H9 (cell line): Measurements from ENCODE around the gene TMEM129. TPM values are rescaled to one million over a fixed set of nuclear protein-coding genes. Genes with fewer than 3 reads are reported as not detected.

ENCODE experiments used
- DNase-seq: peaks from one replicate; pipeline ENCODE4 v3.0.0-alpha.2; 2017
- H2AFZ ChIP-seq: one replicate; pipeline ENCODE4 v1.6.1; 2013; ENCODE audit warnings: mild to moderate bottlenecking, low read length, control low read depth, moderate library complexity
- H2AK5ac ChIP-seq: 2 replicates; pipeline ENCODE4 v1.6.1; 2013; ENCODE audit warnings: low read length, control low read depth, mixed read lengths; ENCODE audit not compliant: insufficient read length
- H2BK120ac ChIP-seq: one replicate; pipeline ENCODE4 v1.6.1; 2013; ENCODE audit warnings: low read depth, mild to moderate bottlenecking, low read length, control low read depth, inconsistent platforms; ENCODE audit not compliant: poor library complexity, severe bottlenecking
- H2BK12ac ChIP-seq: 2 replicates; pipeline ENCODE4 v1.6.1; 2013; ENCODE audit warnings: low read length, control low read depth, mixed read lengths, low read depth; ENCODE audit not compliant: insufficient read length
- H2BK15ac ChIP-seq: 2 replicates; pipeline ENCODE4 v1.6.1; 2013; ENCODE audit warnings: low read depth, low read length, control low read depth
- H2BK20ac ChIP-seq: one replicate; pipeline ENCODE4 v1.6.1; 2013; ENCODE audit warnings: low read depth, mild to moderate bottlenecking, low read length, control low read depth, inconsistent platforms; ENCODE audit not compliant: poor library complexity, severe bottlenecking
- H2BK5ac ChIP-seq: 2 replicates; pipeline ENCODE4 v1.6.1; 2013; ENCODE audit warnings: low read length, control low read depth, mixed read lengths; ENCODE audit not compliant: insufficient read length
- H3K14ac ChIP-seq: 2 replicates; pipeline ENCODE4 v1.6.1; 2013; ENCODE audit warnings: low read length, control low read depth; ENCODE audit not compliant: insufficient read depth
- H3K18ac ChIP-seq: 2 replicates; pipeline ENCODE4 v1.6.1; 2013; ENCODE audit warnings: low read depth, mild to moderate bottlenecking, mixed read lengths, low read length, control low read depth; ENCODE audit not compliant: insufficient read length
- H3K23ac ChIP-seq: 2 replicates; pipeline ENCODE4 v1.6.1; 2013; ENCODE audit warnings: low read length, control low read depth, mixed read lengths, low read depth; ENCODE audit not compliant: insufficient read length
- H3K23me2 ChIP-seq: 2 replicates; pipeline ENCODE4 v1.6.1; 2013; ENCODE audit warnings: low read depth, mild to moderate bottlenecking, mixed read lengths, low read length, control low read depth; ENCODE audit not compliant: insufficient read length, poor library complexity, severe bottlenecking
- H3K27ac ChIP-seq: 2 replicates; pipeline ENCODE4 v1.5.1; 2013; ENCODE audit warnings: low read length, control low read depth, mixed read lengths, low read depth; ENCODE audit not compliant: insufficient read length
- H3K27me3 ChIP-seq: 2 replicates; pipeline ENCODE4 v1.6.1; 2013; ENCODE audit warnings: low read length, control low read depth, inconsistent platforms; ENCODE audit not compliant: insufficient read depth
- H3K4ac ChIP-seq: 2 replicates; pipeline ENCODE4 v1.6.1; 2013; ENCODE audit warnings: low read depth, mild to moderate bottlenecking, control low read depth, inconsistent platforms, low read length, moderate library complexity
- H3K4me1 ChIP-seq: 2 replicates; pipeline ENCODE4 v1.6.1; 2013; ENCODE audit warnings: low read length, control low read depth, inconsistent platforms; ENCODE audit not compliant: insufficient read depth
- H3K4me2 ChIP-seq: 2 replicates; pipeline ENCODE4 v1.6.1; 2013; ENCODE audit warnings: low read length, control low read depth, mixed read lengths; ENCODE audit not compliant: insufficient read length, insufficient read depth
- H3K56ac ChIP-seq: 2 replicates; pipeline ENCODE4 v1.6.1; 2013; ENCODE audit warnings: low read depth, mild to moderate bottlenecking, mixed read lengths, low read length, control low read depth; ENCODE audit not compliant: insufficient read length
- H3K79me1 ChIP-seq: 2 replicates; pipeline ENCODE4 v1.6.1; 2013; ENCODE audit warnings: low read depth, mild to moderate bottlenecking, moderate library complexity, low read length, control low read depth, inconsistent platforms; ENCODE audit not compliant: insufficient read depth, poor library complexity, severe bottlenecking
- H3K79me2 ChIP-seq: 2 replicates; pipeline ENCODE4 v1.6.1; 2013; ENCODE audit warnings: low read length, control low read depth, inconsistent platforms; ENCODE audit not compliant: insufficient read depth
- H3K9ac ChIP-seq: 2 replicates; pipeline ENCODE4 v1.6.1; 2013; ENCODE audit warnings: low read length, control low read depth, mixed read lengths; ENCODE audit not compliant: insufficient read length; ENCODE audit errors: extremely low read depth
- H3K9me3 ChIP-seq: one replicate; pipeline ENCODE4 v1.6.1; 2013; ENCODE audit warnings: low read depth, low read length, inconsistent platforms; ENCODE audit not compliant: control insufficient read depth
- H3T11ph ChIP-seq: one replicate; pipeline ENCODE4 v1.6.1; 2013; ENCODE audit warnings: mild to moderate bottlenecking, low read length, control low read depth, inconsistent platforms
- H4K20me1 ChIP-seq: one replicate; pipeline ENCODE4 v1.6.1; 2013; ENCODE audit not compliant: control insufficient read depth, insufficient read length, insufficient read depth
- H4K5ac ChIP-seq: 2 replicates; pipeline ENCODE4 v1.6.1; 2013; ENCODE audit warnings: low read depth, mild to moderate bottlenecking, mixed read lengths, low read length, control low read depth; ENCODE audit not compliant: insufficient read length
- H4K8ac ChIP-seq: replicated peaks from 2 replicates; pipeline ENCODE4 v1.6.1; 2013; ENCODE audit warnings: low read length, control low read depth, mixed read lengths, low read depth; ENCODE audit not compliant: insufficient read length
- H4K91ac ChIP-seq: 2 replicates; pipeline ENCODE4 v1.6.1; 2013; ENCODE audit warnings: low read depth, mild to moderate bottlenecking, moderate library complexity, mixed read lengths, low read length, control low read depth; ENCODE audit not compliant: insufficient read length
- H3K27ac Mint-ChIP-seq, 3 experiments: 2 replicates in 2 of 3; 3 replicates in 1 of 3; pipeline ENCODE4 v1.8.0; 2020 to 2021; ENCODE audit warnings: mixed read lengths in 3 of 3, mild to moderate bottlenecking in 1 of 3, moderate library complexity in 1 of 3
- H3K27me3 Mint-ChIP-seq: 2 replicates; pipeline ENCODE4 v1.8.0; 2021; ENCODE audit warnings: low read depth, mild to moderate bottlenecking, moderate library complexity, mixed read lengths
- H3K36me3 Mint-ChIP-seq, 3 experiments: 2 replicates in 2 of 3; 3 replicates in 1 of 3; pipeline ENCODE4 v1.8.0; 2020 to 2021; ENCODE audit warnings: low read depth in 3 of 3, mixed read lengths in 3 of 3; ENCODE audit not compliant: insufficient read depth in 1 of 3
- H3K4me1 Mint-ChIP-seq, 2 experiments: 2 replicates each; pipeline ENCODE4 v1.8.0; 2020; ENCODE audit warnings: mixed read lengths in 2 of 2
- H3K4me3 Mint-ChIP-seq, 2 experiments: 2 replicates in 1 of 2; 3 replicates in 1 of 2; pipeline ENCODE4 v1.8.0; 2020 to 2021; ENCODE audit warnings: mild to moderate bottlenecking in 2 of 2, mixed read lengths in 2 of 2, moderate library complexity in 1 of 2
- H3K9me3 Mint-ChIP-seq, 2 experiments: 2 replicates in 1 of 2; 3 replicates in 1 of 2; pipeline ENCODE4 v1.8.0; 2020; ENCODE audit warnings: mild to moderate bottlenecking in 2 of 2, mixed read lengths in 2 of 2, moderate library complexity in 1 of 2
- CTCF ChIP-seq: fragments of 200-600 bp; sonication (generic); conservative IDR thresholded peaks from 3 replicates; pipeline ENCODE4 v1.8.0; 2021; ENCODE audit warnings: antibody characterized with exemption, mild to moderate bottlenecking
- WGBS: extraction: QIAGEN DNeasy Blood & Tissue Kit; methylation state at CpG from one replicate; pipeline ENCODE4 v1.1.7; 2013; ENCODE audit warnings: missing lambda C conversion rate, low lambda C conversion rate, mixed read lengths; ENCODE audit not compliant: insufficient read length; ENCODE audit errors: extremely low coverage; 5-methylcytosine and 5-hydroxymethylcytosine counted together
- total RNA-seq: library from RNA; stranded (reverse); gene quantifications from 2 replicates; pipeline ENCODE4 v1.2.1, GENCODE V29; 2021

TMEM129 gene
- total RNA-seq, 1 experiment from 2014 or later = 27.3 TPM

GRCh38 chr4:1669850-1670249 lies 51.3 kb downstream of the TMEM129 start:
- Histone ChIP-seq H4K91ac (no peak overlapping the region), H3T11ph (no peak overlapping the region), H3K79me1 (no peaks in the 10 kb centered on the region), H3K27me3 (no peaks in the 10 kb centered on the region), H4K8ac (no peak overlapping the region), H3K9me3 (no peaks in the 10 kb centered on the region), H4K20me1 (no peaks in the 10 kb centered on the region), H3K9ac (no peak overlapping the region), H2BK12ac (no peak overlapping the region), H2BK120ac (no peak overlapping the region), H3K23me2 (no peaks in the 10 kb centered on the region), H2BK20ac (no peak overlapping the region), H3K27ac (no peak overlapping the region), H3K18ac (no peak overlapping the region), H2BK5ac (no peak overlapping the region), H4K5ac (no peak overlapping the region), H3K4me2 (no peak overlapping the region), H3K79me2 (no peaks in the 10 kb centered on the region), H3K56ac (no peak overlapping the region), H2BK15ac (no peak overlapping the region), H3K14ac (no peak overlapping the region; the same call in 1 of the 2 replicates), H3K4me1 (no peaks in the 10 kb centered on the region), H3K23ac (no peak overlapping the region), H3K4ac (no peak overlapping the region), H2AK5ac (no peak overlapping the region), H2AFZ (no peak overlapping the region)
- H3K36me3 Mint-ChIP-seq = 0 out of 7 replicates have a peak, but pooled peaks cover 0 to 2% (median 0%) of the 10 kb centered on the region in 3 experiments
- H3K27ac Mint-ChIP-seq = no peak overlapping the region; a peak in 1 of 7 replicates
- WGBS = no CpG with 5 or more reads among the region's 21 CpGs
- H3K4me3 Mint-ChIP-seq = no peak overlapping the region
- no peak for TF ChIP-seq CTCF
- peaks cover 7 to 13% of the 10 kb centered on the region in 2 experiments for H3K4me1 Mint-ChIP-seq
- peaks cover 2% of the 10 kb centered on the region for H3K27me3 Mint-ChIP-seq
- H3K9me3 Mint-ChIP-seq = no peaks in the 10 kb centered on the region
- no peak for DNase-seq
